ENCODE data around the gene PEX26. TPM values are rescaled to one million over a fixed set of nuclear protein-coding genes. Genes with fewer than 3 reads are reported as not detected.

Gene PEX26
- total and polyA plus RNA-seq, 2 experiments from 2014 or later, result 4.0 to 48.9 TPM

GRCh38 chr22:18152519-18152918, 74.7 kb downstream of the PEX26 start:
- no peaks in the 10 kb centered on the region for H3K79me2 ChIP-seq (replicated peaks; ENCODE audit: insufficient read depth)
- peaks cover 10% of the 10 kb centered on the region; the same call in 1 of the 2 replicates for H3K4me1 ChIP-seq (ENCODE audit: insufficient read depth)
- DNase-seq (ENCODE audit: low spot score) (no peak), ATAC-seq (no peak)
- Mint-ChIP-seq H3K9me3 (no peaks in the 10 kb centered on the region; the same call in 2 of the 3 replicates), H3K4me3 (no peak overlapping the region), H3K27ac (no peak overlapping the region), H3K27me3 (ENCODE audit: insufficient read depth, low read depth, poor library complexity) (peaks cover 23% of the 10 kb centered on the region), H3K4me1 (peaks cover 26% of the 10 kb centered on the region), H3K36me3 (ENCODE audit: low read depth) (no peaks in the 10 kb centered on the region; the same call in 1 of the 3 replicates)
- peaks cover 4% of the 10 kb centered on the region; the same call in 1 of the 2 replicates for H3K27me3 ChIP-seq (ENCODE audit: insufficient read depth)
- no peaks in the 10 kb centered on the region for H3K36me3 ChIP-seq (ENCODE audit: insufficient read depth)
- no peak overlapping the region for H3K4me2 ChIP-seq
- H3K27ac ChIP-seq (ENCODE audit: low read depth), result no peak overlapping the region
- no peaks in the 10 kb centered on the region for H3K9me2 ChIP-seq (ENCODE audit: insufficient read depth)
- peaks cover under 1% of the 10 kb centered on the region; the same call in 1 of the 2 replicates for H3F3A ChIP-seq (replicated peaks; ENCODE audit: low read depth)
- peak overlapping the region; percentile 43; the same call in 1 of the 2 replicates for H2AFZ ChIP-seq
- no peak overlapping the region for H3K4me3 ChIP-seq
- no peaks in the 10 kb centered on the region for H4K20me1 ChIP-seq (replicated peaks; ENCODE audit: insufficient read depth)
- TF ChIP-seq, protein P1, sequence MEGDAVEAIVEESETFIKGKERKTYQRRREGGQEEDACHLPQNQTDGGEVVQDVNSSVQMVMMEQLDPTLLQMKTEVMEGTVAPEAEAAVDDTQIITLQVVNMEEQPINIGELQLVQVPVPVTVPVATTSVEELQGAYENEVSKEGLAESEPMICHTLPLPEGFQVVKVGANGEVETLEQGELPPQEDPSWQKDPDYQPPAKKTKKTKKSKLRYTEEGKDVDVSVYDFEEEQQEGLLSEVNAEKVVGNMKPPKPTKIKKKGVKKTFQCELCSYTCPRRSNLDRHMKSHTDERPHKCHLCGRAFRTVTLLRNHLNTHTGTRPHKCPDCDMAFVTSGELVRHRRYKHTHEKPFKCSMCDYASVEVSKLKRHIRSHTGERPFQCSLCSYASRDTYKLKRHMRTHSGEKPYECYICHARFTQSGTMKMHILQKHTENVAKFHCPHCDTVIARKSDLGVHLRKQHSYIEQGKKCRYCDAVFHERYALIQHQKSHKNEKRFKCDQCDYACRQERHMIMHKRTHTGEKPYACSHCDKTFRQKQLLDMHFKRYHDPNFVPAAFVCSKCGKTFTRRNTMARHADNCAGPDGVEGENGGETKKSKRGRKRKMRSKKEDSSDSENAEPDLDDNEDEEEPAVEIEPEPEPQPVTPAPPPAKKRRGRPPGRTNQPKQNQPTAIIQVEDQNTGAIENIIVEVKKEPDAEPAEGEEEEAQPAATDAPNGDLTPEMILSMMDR (conservative IDR thresholded peaks at IDR 0.05; ENCODE audit: low read depth in 2 of 2), result no peak
- TF ChIP-seq ZNF462 (CRISPR knock-in tag; IDR thresholded peaks at IDR 0.05) (no peak), NANOG (IDR thresholded peaks at IDR 0.05; ENCODE audit: borderline replicate concordance) (no peak), ZNF331 (CRISPR knock-in tag; IDR thresholded peaks at IDR 0.05; ENCODE audit: low read depth) (no peak), STAT1 (IDR thresholded peaks at IDR 0.05; ENCODE audit: unreplicated experiment) (no peak), CREB1 (CRISPR knock-in tag; IDR thresholded peaks at IDR 0.05; ENCODE audit: low read depth) (no peak), POLR2AphosphoS5 (IDR thresholded peaks at IDR 0.05; ENCODE audit: low read depth) (no peak), EZH2phosphoT487 (IDR thresholded peaks at IDR 0.05; ENCODE audit: unreplicated experiment) (no peak), ZNF114 (CRISPR knock-in tag; IDR thresholded peaks at IDR 0.05) (no peak), REST (IDR thresholded peaks at IDR 0.05; ENCODE audit: unreplicated experiment) (no peak), EZH2 (IDR thresholded peaks at IDR 0.05; ENCODE audit: low read depth, unreplicated experiment) (no peak), ETS1 (IDR thresholded peaks at IDR 0.05) (no peak), JUNB (IDR thresholded peaks at IDR 0.05; ENCODE audit: unreplicated experiment) (no peak)

All from GM23338 (cell line).